Skeletal muscle cell (primary cell): ENCODE measurements around the gene TMA7.
A peak's percentile ranks its signal among the peaks of the same experiment; 100 is the strongest.

Experiments used
- DNase-seq: peaks from one replicate; pipeline ENCODE4 v3.0.0-alpha.2; 2010; ENCODE audit warnings: low read depth
- H3K4me3 ChIP-seq: 2 replicates; pipeline ENCODE4 v1.5.1; 2011; ENCODE audit warnings: low read depth, mild to moderate bottlenecking, control low read depth, low read length, moderate library complexity

TMA7 gene

GRCh38 chr3:48432411-48433371 lies 7.4 kb upstream of the TMA7 start:
- DNase-seq, result no peak
- no peak overlapping the region for H3K4me3 ChIP-seq

- H3K4me3 ChIP-seq, result no peak overlapping the region
- DNase-seq, result no peak
Observed at GRCh38 chr3:48433472-48434118, 6.5 kb upstream of the TMA7 start.

GRCh38 chr3:48434591-48435222 lies 5.3 kb upstream of the TMA7 start:
- H3K4me3 ChIP-seq, result no peak overlapping the region
- DNase-seq, result no peak

- DNase-seq, result no peak
Observed at GRCh38 chr3:48435223-48435595, 4.8 kb upstream of the TMA7 start.

GRCh38 chr3:48435774-48436476 lies 4.1 kb upstream of the TMA7 start:
- DNase-seq, result peak; percentile 36
- H3K4me3 ChIP-seq, result no peak overlapping the region

More at GRCh38 chr3:48435223-48435595, 4.8 kb upstream of the TMA7 start:
- H3K4me3 ChIP-seq, result no peak overlapping the region

- no peak overlapping the region for H3K4me3 ChIP-seq
- DNase-seq, result no peak
Observed at GRCh38 chr3:48436477-48436787, 3.6 kb upstream of the TMA7 start.

GRCh38 chr3:48436855-48437254 lies 3.2 kb upstream of the TMA7 start:
- no peak overlapping the region for H3K4me3 ChIP-seq
- no peak for DNase-seq

- no peak for DNase-seq
- no peak overlapping the region for H3K4me3 ChIP-seq
Observed at GRCh38 chr3:48437812-48438211, 2.2 kb upstream of the TMA7 start.

- DNase-seq, result no peak
- H3K4me3 ChIP-seq, result peak overlapping the region; percentile 81
Observed at GRCh38 chr3:48440590-48440958, 517 bp downstream of the TMA7 start.

GRCh38 chr3:48441940-48442339 lies 1.9 kb downstream of the TMA7 start:
- no peak overlapping the region for H3K4me3 ChIP-seq
- no peak for DNase-seq

- no peak for DNase-seq
- peak overlapping the region; percentile 59 for H3K4me3 ChIP-seq
Observed at GRCh38 chr3:48445277-48445882, 5.3 kb downstream of the TMA7 start.

GRCh38 chr3:48446043-48446424 lies 6.0 kb downstream of the TMA7 start:
- H3K4me3 ChIP-seq, result peak overlapping the region; percentile 59
- no peak for DNase-seq

- H3K4me3 ChIP-seq, result peak within 1 kb of the TSS; percentile 59
- DNase-seq, result peak; percentile 62
Observed at GRCh38 chr3:48446425-48447193, 6.6 kb downstream of the TMA7 start, which contains the start of gene ATRIP. Gene ATRIP (plus strand): TSS chr3:48446737. CDS start chr3:48446846, 109 bp downstream.

- H3K4me3 ChIP-seq, result no peak overlapping the region
- DNase-seq, result no peak
Observed at GRCh38 chr3:48451270-48451669, 11.2 kb downstream of the TMA7 start.

- DNase-seq, result no peak
Observed at GRCh38 chr3:48456456-48456855, 16.4 kb downstream of the TMA7 start.

GRCh38 chr3:48459331-48459730 lies 19.3 kb downstream of the TMA7 start:
- H3K4me3 ChIP-seq, result no peak overlapping the region
- no peak for DNase-seq

More at GRCh38 chr3:48456456-48456855, 16.4 kb downstream of the TMA7 start:
- no peak overlapping the region for H3K4me3 ChIP-seq

GRCh38 chr3:48459773-48460516 lies 19.9 kb downstream of the TMA7 start:
- no peak for DNase-seq
- no peak overlapping the region for H3K4me3 ChIP-seq

- no peak overlapping the region for H3K4me3 ChIP-seq
- no peak for DNase-seq
Observed at GRCh38 chr3:48460517-48460902, 20.5 kb downstream of the TMA7 start.
